GM21528 (cell line): ENCODE measurements around the gene NSUN4.
"Not testable (repeated sequence)": the region's sequence is repeated elsewhere in the genome, so short reads cannot be mapped to it uniquely, and the experiment has no call there.

Experiments
- ATAC-seq: cut with Tn5 transposase; IDR thresholded peaks from one replicate; pipeline ENCODE4 v1.9.1; 2021; ENCODE audit warnings: mild to moderate bottlenecking, moderate library complexity; ENCODE audit not compliant: unreplicated experiment, low FRiP score

Gene NSUN4

GRCh38 chr1:46340404-46341221 is at the start of gene NSUN4:
NSUN4 (plus strand) TSS chr1:46340807; CDS start chr1:46340827, 20 bp downstream.
- peak; percentile 83 for ATAC-seq

GRCh38 chr1:46295306-46295705 is 45.3 kb upstream of the NSUN4 start:
- no peak for ATAC-seq

- no peak for ATAC-seq
These were observed 42.2 kb upstream of the NSUN4 start for GRCh38 chr1:46298387-46298786.

DNA sequence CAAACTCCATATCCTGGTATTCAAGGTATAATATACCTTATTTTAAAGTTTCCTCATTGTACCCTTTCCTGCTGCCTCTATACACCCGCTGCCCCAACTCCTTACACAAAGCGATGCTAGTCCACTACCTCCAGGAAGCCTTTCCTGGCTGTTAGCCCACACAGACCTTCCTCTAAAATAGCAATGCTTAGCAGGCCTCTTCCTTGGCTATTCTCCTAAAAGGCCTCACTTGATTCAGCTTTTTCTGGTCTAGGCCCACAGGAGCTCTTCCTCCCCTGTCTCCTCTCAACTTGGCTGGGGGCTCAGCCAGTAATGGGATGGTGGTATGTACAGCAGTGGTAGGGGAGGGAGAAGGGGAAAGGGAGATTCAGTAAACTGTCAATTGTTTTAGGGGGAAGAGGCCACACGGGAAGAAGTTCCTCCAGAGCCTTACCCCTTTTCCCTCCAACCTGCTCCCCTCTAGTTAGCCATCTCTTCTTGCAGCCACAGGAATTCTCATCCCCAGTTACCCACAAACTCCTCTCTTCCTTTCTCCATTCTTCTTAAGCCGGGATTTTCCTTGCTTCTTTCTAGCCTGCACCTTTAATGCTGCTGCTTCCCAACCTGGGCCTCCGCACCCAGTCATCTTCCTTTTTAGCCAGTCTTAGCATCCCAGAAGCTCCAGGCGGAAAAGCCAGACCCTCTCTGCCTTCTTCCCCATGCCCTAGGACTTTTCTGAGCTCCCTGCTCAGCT is 39.8 kb upstream of the NSUN4 start:
- ATAC-seq: no peak

DNA sequence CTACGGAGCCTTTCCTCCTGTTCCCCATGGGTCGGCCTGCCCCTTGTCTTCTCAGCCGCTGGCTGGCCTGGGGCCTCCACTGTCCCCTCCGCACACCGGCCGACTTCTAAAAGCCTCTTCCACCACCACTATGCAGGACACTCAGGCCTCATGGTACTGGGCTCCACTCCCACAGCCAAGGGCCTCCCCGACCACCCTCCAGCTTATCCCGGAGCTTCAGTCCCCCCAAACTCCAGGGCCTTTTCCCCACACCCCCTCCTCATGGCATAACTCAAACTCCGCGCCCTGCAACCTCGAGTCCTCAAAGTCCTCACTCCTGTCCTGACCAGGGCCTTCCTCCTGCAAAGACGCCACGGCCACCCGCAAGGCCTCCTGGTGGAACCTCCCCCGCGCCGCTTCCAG is 39.2 kb upstream of the NSUN4 start:
- no peak for ATAC-seq

- ATAC-seq: peak; percentile 27
These were observed 38.6 kb upstream of the NSUN4 start for GRCh38 chr1:46301808-46302640.

DNA sequence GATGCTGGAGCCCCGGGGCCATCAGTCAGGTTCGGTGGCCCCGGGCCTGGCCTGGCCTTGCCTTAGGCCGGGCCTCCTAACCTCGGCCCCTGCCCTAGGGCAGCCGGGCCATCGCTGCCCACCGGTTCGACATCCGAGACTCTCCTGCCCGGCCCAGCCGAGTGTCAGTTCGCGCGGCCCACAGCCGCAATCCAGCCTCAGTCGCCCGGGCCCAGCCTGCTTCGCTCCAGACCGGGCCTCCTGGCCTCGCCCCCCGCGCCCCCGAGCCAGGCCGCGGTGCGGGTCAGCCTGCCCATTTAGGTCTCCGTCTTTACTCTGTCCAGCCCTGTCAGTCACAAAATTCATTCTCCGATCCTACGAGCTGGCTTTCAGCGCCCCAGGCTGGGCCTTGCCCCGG is 38.0 kb upstream of the NSUN4 start:
- peak; percentile 12 for ATAC-seq

DNA sequence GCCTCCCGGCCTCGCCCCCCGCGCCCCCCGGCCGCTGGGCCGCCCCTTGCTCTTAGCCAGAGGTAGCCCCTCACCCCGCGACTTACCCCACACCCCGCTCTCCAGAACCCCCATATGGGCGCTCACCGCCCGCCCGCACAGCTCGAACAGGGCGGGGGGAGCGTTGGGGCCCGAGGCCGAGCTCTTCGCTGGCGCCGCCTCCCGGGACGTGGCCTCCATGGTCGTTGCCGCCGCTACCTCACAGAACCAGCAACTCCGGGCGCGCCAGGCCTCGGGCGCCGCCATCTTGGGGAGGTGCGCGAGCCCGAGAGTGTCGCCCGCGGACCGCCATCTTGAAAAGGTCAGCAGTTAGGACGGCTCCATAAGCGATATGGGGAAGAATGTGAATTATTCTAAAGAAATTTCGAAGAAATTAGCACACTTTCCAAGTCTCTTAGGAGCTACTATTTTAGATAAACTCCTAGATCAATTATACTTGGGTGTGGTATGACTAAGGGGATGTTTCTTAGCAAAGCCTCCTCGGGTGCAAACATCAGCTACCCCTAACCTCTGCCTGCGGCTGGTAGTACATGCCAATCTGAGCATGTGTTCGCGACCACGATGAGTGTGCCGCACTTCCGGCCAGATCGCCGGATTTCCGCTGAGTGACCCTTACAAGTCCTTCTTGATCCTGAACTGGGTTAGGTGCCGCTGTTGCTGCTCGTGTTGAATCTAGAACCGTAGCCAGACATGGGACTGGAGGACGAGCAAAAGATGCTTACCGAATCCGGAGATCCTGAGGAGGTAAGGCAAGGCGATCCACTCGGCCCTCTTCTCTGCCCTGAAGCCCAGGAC is 37.4 kb upstream of the NSUN4 start, which contains the start of the genes LRRC41 and UQCRH:
LRRC41 (minus strand) TSS at position 579 of the 834 bp plus-strand sequence; CDS start at position 285, 294 bp downstream.
UQCRH (plus strand) TSS at position 661 of the 834 bp plus-strand sequence; CDS start at position 730, 69 bp downstream.
- ATAC-seq: peak; percentile 82

GRCh38 chr1:46303872-46304326 is 36.7 kb upstream of the NSUN4 start:
- no peak for ATAC-seq

- no peak for ATAC-seq
These were observed 34.5 kb upstream of the NSUN4 start for GRCh38 chr1:46306159-46306530.

- no peak for ATAC-seq
These were observed 31.0 kb upstream of the NSUN4 start for GRCh38 chr1:46309401-46310159.

GRCh38 chr1:46310321-46310720 is 30.3 kb upstream of the NSUN4 start:
- ATAC-seq: no peak

GRCh38 chr1:46315669-46316403 is 24.8 kb upstream of the NSUN4 start:
- ATAC-seq: no peak

DNA sequence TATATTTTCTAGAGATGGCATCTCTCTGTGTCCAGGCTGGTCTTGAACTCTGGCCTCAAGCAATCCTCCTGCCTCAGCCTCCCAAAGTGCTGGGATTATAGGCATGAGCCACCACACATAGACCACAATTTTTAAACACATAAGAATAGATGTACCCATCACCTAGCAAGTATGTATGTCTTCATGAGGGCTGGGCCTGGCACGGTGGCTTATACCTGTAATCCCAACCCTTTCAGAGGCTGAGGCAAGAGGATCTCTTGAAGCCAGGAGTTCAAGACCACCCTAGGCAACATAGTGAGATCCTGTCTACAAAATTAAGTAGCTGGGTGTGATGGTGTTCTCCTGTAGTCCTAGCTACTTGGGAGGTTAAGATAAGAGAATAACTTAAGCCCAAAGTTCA is 23.3 kb upstream of the NSUN4 start:
- no peak for ATAC-seq

GRCh38 chr1:46319301-46319700 is 21.3 kb upstream of the NSUN4 start:
- ATAC-seq: not testable (repeated sequence)

GRCh38 chr1:46319960-46320914 is 20.4 kb upstream of the NSUN4 start:
- ATAC-seq: not testable (repeated sequence)

DNA sequence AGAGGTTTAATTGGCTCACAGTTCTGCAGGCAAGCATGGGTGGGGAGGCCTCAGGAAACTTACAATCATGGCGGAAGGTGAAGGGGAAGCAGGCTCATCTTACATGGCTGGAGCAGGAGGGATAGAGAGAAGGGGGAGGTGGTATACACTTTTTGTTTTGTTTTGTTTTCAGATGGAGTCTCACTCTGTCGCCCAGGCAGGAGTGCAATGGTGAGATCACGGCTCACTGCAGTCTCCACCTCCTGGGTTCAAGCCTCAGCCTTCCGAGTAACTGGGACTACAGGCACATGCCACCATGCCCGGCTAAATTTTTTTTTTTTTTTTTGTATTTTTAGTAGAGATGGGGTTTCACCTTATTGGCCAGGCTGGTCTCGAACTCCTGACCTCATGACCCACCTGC is 18.4 kb upstream of the NSUN4 start:
- not testable (repeated sequence) for ATAC-seq
